SK-N-MC (cell line): ENCODE results near the gene KCNK3.

Source experiments
- DNase-seq: peaks from one replicate; pipeline ENCODE4 v3.0.0-alpha.2; 2011; ENCODE audit warnings: low read depth, low spot score
- H3K27ac ChIP-seq: fragments of 200-600 bp; sonication (generic); 2 replicates; pipeline ENCODE4 v1.5.1; 2016; ENCODE audit warnings: mixed run types
- H3K36me3 ChIP-seq: fragments of 200-600 bp; sonication (generic); 2 replicates; pipeline ENCODE4 v1.6.1; 2017; ENCODE audit warnings: antibody characterized with exemption, low read length, mixed read lengths; ENCODE audit not compliant: insufficient read depth
- H3K4me3 ChIP-seq: fragments of 200-600 bp; sonication (generic); 2 replicates; pipeline ENCODE4 v1.5.1; 2016
- H3K9ac ChIP-seq: fragments of 200-600 bp; sonication (generic); 2 replicates; pipeline ENCODE4 v1.8.0; 2017; ENCODE audit warnings: mixed run types, mixed read lengths; ENCODE audit not compliant: insufficient read length
- H3K9me3 ChIP-seq: fragments of 200-600 bp; sonication (generic); 2 replicates; pipeline ENCODE4 v1.6.1; 2017; ENCODE audit warnings: low read depth, mild to moderate bottlenecking, antibody characterized with exemption, low read length, moderate library complexity, mixed read lengths
- EZH2 ChIP-seq: fragments of 200-600 bp; sonication (generic); IDR thresholded peaks from one replicate; pipeline ENCODE4 v1.6.1; 2017; ENCODE audit warnings: antibody characterized with exemption
- FOXP2 ChIP-seq: optimal IDR thresholded peaks from 2 replicates; pipeline ENCODE3; 2011; ENCODE audit warnings: mild to moderate bottlenecking, moderate library complexity; ENCODE audit not compliant: insufficient read depth; ENCODE audit errors: extremely low read length, control extremely low read depth
- POLR2AphosphoS5 ChIP-seq: IDR thresholded peaks from 2 replicates; pipeline ENCODE4 v1.6.1; 2012; ENCODE audit warnings: mild to moderate bottlenecking, low read depth, low read length, borderline replicate concordance

KCNK3 gene

DNA sequence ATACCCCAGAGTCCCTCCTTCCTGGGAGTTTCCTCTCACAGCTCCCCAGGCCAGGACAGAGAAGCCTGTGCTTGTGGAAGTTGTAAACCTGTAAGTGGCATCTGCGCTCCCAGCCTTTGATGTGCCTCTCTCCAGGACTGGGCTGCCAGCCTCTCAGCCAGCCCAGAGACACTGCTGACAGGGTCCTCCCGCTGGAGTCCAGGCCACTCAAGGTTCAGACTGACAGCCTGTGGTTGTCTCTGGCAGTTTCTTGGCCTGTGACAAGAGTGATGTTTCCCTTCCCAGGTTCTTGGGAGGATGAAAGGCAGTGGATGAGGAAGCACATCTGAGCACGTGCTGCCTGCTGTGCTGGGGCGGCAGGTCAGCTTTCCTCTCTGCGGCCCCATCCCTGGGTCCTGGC, 74.6 kb downstream of the KCNK3 start:
- no peak for TF ChIP-seq POLR2AphosphoS5
- TF ChIP-seq FOXP2: no peak
- no peak for TF ChIP-seq EZH2
- no peaks in the 10 kb centered on the region for H3K36me3 ChIP-seq
- H3K9ac ChIP-seq: no peak overlapping the region
- no peak for DNase-seq
- H3K27ac ChIP-seq: no peak overlapping the region
- no peaks in the 10 kb centered on the region for H3K9me3 ChIP-seq
- no peak overlapping the region for H3K4me3 ChIP-seq

GRCh38 chr2:26767894-26768487, 75.5 kb downstream of the KCNK3 start:
- H3K9me3 ChIP-seq: no peaks in the 10 kb centered on the region
- H3K27ac ChIP-seq: no peak overlapping the region
- TF ChIP-seq EZH2 (no peak), FOXP2 (no peak), POLR2AphosphoS5 (no peak)
- H3K36me3 ChIP-seq: no peaks in the 10 kb centered on the region
- DNase-seq: no peak
- no peak overlapping the region for H3K4me3 ChIP-seq
- no peak overlapping the region for H3K9ac ChIP-seq

DNA sequence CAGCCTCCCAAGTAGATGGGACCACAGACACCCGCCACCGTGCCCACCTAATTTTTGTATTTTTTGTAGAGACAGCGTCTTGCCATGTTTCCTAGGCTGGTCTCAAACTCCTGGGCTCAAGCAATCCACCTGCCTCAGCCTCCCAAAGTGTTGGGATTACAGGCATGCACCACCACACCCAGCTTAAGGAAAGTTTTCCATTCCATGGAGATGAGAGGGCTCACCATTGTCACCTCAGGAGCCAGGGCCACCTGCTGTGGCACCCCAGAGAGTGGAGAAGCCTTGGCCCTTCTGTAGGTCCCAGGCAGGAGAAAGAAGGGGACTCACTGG, 76.2 kb downstream of the KCNK3 start:
- H3K27ac ChIP-seq: no peak overlapping the region
- no peak for DNase-seq
- no peaks in the 10 kb centered on the region for H3K9me3 ChIP-seq
- TF ChIP-seq EZH2: no peak
- no peak for TF ChIP-seq FOXP2
- no peak for TF ChIP-seq POLR2AphosphoS5
- no peak overlapping the region for H3K4me3 ChIP-seq
- no peaks in the 10 kb centered on the region for H3K36me3 ChIP-seq
- H3K9ac ChIP-seq: no peak overlapping the region

DNA sequence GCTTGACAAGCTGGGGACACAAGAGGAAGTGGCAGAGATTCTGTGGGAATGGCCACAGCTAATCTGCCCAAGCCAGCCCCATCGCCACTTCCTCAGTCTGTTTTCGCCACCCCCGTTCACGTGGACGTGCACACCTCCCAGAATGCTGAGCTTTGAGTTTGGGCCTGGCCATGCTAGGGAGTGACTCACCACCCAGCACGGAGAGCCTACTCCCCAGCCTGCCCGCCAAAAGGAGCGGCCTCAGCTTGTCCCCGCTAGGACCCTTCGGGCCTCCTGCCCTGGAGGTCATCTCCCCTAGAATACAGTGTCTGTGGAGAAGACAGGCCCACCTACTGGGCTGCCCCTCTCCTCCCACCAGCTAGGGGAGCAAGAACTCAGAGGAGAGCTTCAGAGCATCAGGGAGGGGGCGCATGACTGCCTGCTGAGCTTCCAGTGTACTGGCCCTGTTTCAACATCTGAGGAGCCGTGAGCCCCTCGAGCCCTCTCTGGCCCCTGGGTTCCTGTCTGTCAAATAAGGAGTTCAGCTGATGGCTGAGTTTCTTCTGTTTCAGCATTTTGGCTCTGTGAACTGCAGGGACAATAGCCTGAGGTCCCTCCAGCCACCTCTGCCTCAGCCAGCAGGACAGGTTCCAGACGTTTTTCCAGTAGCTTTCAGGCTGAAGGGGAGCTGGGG, 76.7 kb downstream of the KCNK3 start:
- no peak for DNase-seq
- no peak for TF ChIP-seq FOXP2
- no peak for TF ChIP-seq EZH2
- no peak for TF ChIP-seq POLR2AphosphoS5
- Histone ChIP-seq H3K27ac (no peak overlapping the region), H3K9me3 (no peaks in the 10 kb centered on the region), H3K36me3 (no peaks in the 10 kb centered on the region), H3K9ac (no peak overlapping the region), H3K4me3 (no peak overlapping the region)

- H3K9me3 ChIP-seq: no peaks in the 10 kb centered on the region
- TF ChIP-seq EZH2 (no peak), FOXP2 (no peak), POLR2AphosphoS5 (no peak)
- peaks cover 9% of the 10 kb centered on the region; the same call in 1 of the 2 replicates for H3K36me3 ChIP-seq
- no peak overlapping the region for H3K27ac ChIP-seq
- H3K4me3 ChIP-seq: no peak overlapping the region
- no peak overlapping the region for H3K9ac ChIP-seq
- no peak for DNase-seq
These were observed 78.6 kb downstream of the KCNK3 start for GRCh38 chr2:26770986-26771586.

DNA sequence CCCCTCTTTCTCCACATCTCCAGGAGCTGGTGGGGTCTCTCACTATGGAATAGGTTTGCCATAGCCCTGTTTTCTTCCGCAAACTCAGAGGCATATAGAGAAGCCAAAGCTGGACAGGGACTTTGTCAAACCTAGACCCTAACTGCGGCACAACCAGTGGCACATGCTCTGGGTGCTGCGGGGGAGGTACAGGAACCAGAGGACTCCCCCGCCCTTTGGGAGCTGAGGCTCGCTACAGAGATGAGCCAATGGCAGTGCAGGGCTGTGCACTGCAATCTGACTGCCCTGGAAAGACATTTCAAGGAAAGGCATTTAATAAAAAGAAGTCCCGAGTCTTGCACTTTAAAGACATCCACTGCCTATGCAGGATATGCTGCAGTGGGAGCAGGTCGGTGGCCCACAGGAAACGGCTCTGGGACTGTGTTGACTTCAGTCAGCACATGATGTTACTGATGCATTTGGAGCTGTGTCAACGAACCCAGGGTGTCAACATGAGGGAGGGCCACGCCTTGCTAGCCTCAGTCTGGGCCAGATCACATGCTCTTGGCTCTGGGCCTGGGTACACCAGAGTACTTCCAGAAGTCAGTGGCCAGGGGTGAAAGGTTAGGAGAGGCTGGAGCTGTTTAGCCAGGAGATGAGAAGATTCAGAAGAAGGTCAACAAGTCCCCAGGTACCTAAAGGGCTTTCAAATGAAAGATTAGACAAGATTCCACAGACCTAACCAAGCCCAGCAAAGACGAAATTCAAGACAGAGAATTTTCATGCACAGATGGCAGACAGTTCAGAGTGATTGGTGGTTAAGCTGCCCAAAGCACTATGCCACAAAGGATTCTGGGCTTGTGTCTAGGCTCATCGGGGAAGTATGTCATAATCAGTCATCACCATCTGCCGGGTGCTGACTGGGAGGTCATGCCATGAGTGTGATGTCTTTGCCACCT, 79.8 kb downstream of the KCNK3 start:
- no peak overlapping the region for H3K9ac ChIP-seq
- TF ChIP-seq FOXP2 (no peak), POLR2AphosphoS5 (no peak), EZH2 (no peak)
- H3K27ac ChIP-seq: no peak overlapping the region

DNA sequence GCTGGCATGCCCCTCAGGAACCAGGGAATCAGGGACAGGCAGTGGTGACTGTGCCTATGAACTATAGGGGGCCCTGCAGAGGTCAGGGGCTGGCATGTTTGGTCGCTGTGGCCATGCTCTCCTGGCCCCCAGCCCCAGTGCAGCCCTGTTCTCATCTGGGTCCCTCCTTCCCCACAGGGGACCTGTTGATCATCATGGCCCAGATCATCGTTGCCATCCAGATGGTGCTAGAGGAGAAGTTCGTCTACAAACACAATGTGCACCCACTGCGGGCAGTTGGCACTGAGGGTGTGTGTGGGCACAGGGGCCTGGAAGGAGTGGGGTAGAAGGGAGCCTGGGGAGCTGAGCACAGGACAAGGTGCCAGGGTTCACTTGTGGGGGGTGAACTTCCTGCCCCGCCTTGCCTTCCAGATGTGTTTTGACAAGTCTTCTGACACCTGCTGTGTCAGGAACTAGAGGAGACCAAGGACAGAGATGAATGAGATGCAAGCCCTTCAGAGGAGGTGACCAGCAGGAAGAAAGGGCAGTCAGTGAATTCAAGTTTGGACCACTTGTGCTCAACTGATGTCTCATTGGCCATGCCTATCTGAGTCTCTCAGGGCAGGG, 83.8 kb downstream of the KCNK3 start:
- no peak overlapping the region for H3K4me3 ChIP-seq
- H3K9me3 ChIP-seq: no peaks in the 10 kb centered on the region
- peaks cover 31% of the 10 kb centered on the region for H3K36me3 ChIP-seq
- no peak for DNase-seq
- TF ChIP-seq FOXP2 (no peak), POLR2AphosphoS5 (no peak), EZH2 (no peak)
- H3K9ac ChIP-seq: no peak overlapping the region
- H3K27ac ChIP-seq: no peak overlapping the region

More for the DNA sequence above, 79.8 kb downstream of the KCNK3 start:
- no peaks in the 10 kb centered on the region for H3K9me3 ChIP-seq
- no peak overlapping the region for H3K4me3 ChIP-seq
- no peak for DNase-seq
- H3K36me3 ChIP-seq: peaks cover 10% of the 10 kb centered on the region; the same call in 1 of the 2 replicates
